Measurements from ENCODE around the gene FNTB. TPM values are rescaled to one million over a fixed set of nuclear protein-coding genes. Genes with fewer than 3 reads are reported as not detected.

The FNTB gene
- total RNA-seq, 2 donors from 2014 or later: 23.5 to 46.2 TPM

- WGBS: 89% methylated on average over 8 of the region's 8 CpGs
- no peak overlapping the region for H3K4me3 ChIP-seq
- H3K36me3 ChIP-seq: peaks cover 0 to 3% of the 10 kb centered on the region in 2 donors
- intact Hi-C loops (cut with DNase I): no loop called here
- no peaks in the 10 kb centered on the region for H3K27me3 ChIP-seq (replicated peaks; ENCODE audit: insufficient read depth)
- no peak overlapping the region for H3K27ac ChIP-seq
- no peaks in the 10 kb centered on the region for H3K4me1 ChIP-seq (replicated peaks)
- H3K9me3 ChIP-seq: no peaks in the 10 kb centered on the region
- DNase-seq (ENCODE audit: low spot score): no peak
- TF ChIP-seq CTCF (IDR thresholded peaks at IDR 0.05) (no peak), POLR2A (IDR thresholded peaks at IDR 0.05) (no peak), POLR2AphosphoS5 (IDR thresholded peaks at IDR 0.05) (no peak)
Observed at GRCh38 chr14:64948612-64949210, 38.0 kb upstream of the FNTB start.

GRCh38 chr14:64950889-64951288 is 35.8 kb upstream of the FNTB start:
- H3K27me3 ChIP-seq (replicated peaks; ENCODE audit: insufficient read depth): no peaks in the 10 kb centered on the region
- intact Hi-C loops (cut with DNase I): no loop called here
- H3K9me3 ChIP-seq: no peaks in the 10 kb centered on the region
- no peak for TF ChIP-seq CTCF (IDR thresholded peaks at IDR 0.05)
- no peak overlapping the region for H3K4me3 ChIP-seq
- WGBS: 96% methylated on average over 8 of the region's 8 CpGs
- H3K27ac ChIP-seq: no peak overlapping the region
- no peak for DNase-seq (ENCODE audit: low spot score)
- H3K4me1 ChIP-seq (replicated peaks): no peaks in the 10 kb centered on the region
- H3K36me3 ChIP-seq: peaks cover 0 to 3% of the 10 kb centered on the region in 2 donors

GRCh38 chr14:64951291-64951690 is 35.4 kb upstream of the FNTB start:
- intact Hi-C loops (cut with DNase I): no loop called here
- no peak for TF ChIP-seq POLR2A (IDR thresholded peaks at IDR 0.05)
- no peak for TF ChIP-seq CTCF (IDR thresholded peaks at IDR 0.05)
- TF ChIP-seq POLR2AphosphoS5 (IDR thresholded peaks at IDR 0.05): no peak
- Histone ChIP-seq H3K36me3 (peaks cover 0 to 3% of the 10 kb centered on the region in 2 donors), H3K27me3 (replicated peaks; ENCODE audit: insufficient read depth) (no peaks in the 10 kb centered on the region), H3K9me3 (no peaks in the 10 kb centered on the region), H3K4me3 (no peak overlapping the region), H3K27ac (no peak overlapping the region), H3K4me1 (replicated peaks) (no peaks in the 10 kb centered on the region)
- 97% methylated on average over 8 of the region's 8 CpGs for WGBS
- no peak for DNase-seq (ENCODE audit: low spot score)

- TF ChIP-seq POLR2A (IDR thresholded peaks at IDR 0.05): no peak
- TF ChIP-seq CTCF (IDR thresholded peaks at IDR 0.05): no peak
- no peak for TF ChIP-seq POLR2AphosphoS5 (IDR thresholded peaks at IDR 0.05)
- no peaks in the 10 kb centered on the region for H3K4me1 ChIP-seq (replicated peaks)
- no peak for DNase-seq (ENCODE audit: low spot score)
- H3K27ac ChIP-seq: no peak overlapping the region
- no peaks in the 10 kb centered on the region for H3K9me3 ChIP-seq
- H3K4me3 ChIP-seq: no peak overlapping the region
- intact Hi-C loops (cut with DNase I): no loop called here
- no peaks in the 10 kb centered on the region for H3K27me3 ChIP-seq (replicated peaks; ENCODE audit: insufficient read depth)
- H3K36me3 ChIP-seq: peaks cover 0 to 3% of the 10 kb centered on the region in 2 donors
Observed at GRCh38 chr14:64951724-64952123, 35.0 kb upstream of the FNTB start.

- H3K4me1 ChIP-seq (replicated peaks): no peaks in the 10 kb centered on the region
- WGBS: 83% methylated on average over 7 of the region's 7 CpGs
- intact Hi-C loops (cut with DNase I): no loop called here
- TF ChIP-seq POLR2A (IDR thresholded peaks at IDR 0.05) (no peak), POLR2AphosphoS5 (IDR thresholded peaks at IDR 0.05) (no peak), CTCF (IDR thresholded peaks at IDR 0.05) (no peak)
- H3K9me3 ChIP-seq: no peaks in the 10 kb centered on the region
- H3K4me3 ChIP-seq: no peak overlapping the region
- H3K27me3 ChIP-seq (replicated peaks; ENCODE audit: insufficient read depth): no peaks in the 10 kb centered on the region
- peaks cover 0 to 3% of the 10 kb centered on the region in 2 donors for H3K36me3 ChIP-seq
- no peak for DNase-seq (ENCODE audit: low spot score)
- H3K27ac ChIP-seq: no peak overlapping the region
Observed at GRCh38 chr14:64952598-64953309, 33.9 kb upstream of the FNTB start.
